Neural cell (in vitro differentiated cells): ENCODE data around the gene TRAF3.

ENCODE experiments used
- EP300 ChIP-seq: fragments of 450-650 bp; conservative IDR thresholded peaks from 2 replicates; pipeline ENCODE4 v1.6.1; 2014; ENCODE audit warnings: antibody characterized with exemption, mild to moderate bottlenecking, moderate library complexity; ENCODE audit not compliant: poor library complexity, severe bottlenecking
- EZH2 ChIP-seq: fragments of 200-600, 300-800 bp; shearing (Covaris generic), sonication (generic); IDR thresholded peaks from 2 replicates; pipeline ENCODE4 v1.6.1; 2014; ENCODE audit warnings: antibody characterized with exemption, low read length, borderline replicate concordance, mild to moderate bottlenecking; ENCODE audit not compliant: insufficient read depth, poor library complexity, severe bottlenecking
- POLR2AphosphoS5 ChIP-seq: IDR thresholded peaks from 2 replicates; pipeline ENCODE4 v1.6.1; 2012
- REST ChIP-seq: IDR thresholded peaks from 2 replicates; pipeline ENCODE4 v1.6.1; 2012; ENCODE audit warnings: borderline replicate concordance
- TAF1 ChIP-seq: IDR thresholded peaks from 2 replicates; pipeline ENCODE4 v1.6.1; 2012; ENCODE audit warnings: low read depth
- TF ChIP-seq, protein P1 (sequence below): fragments of 450-650 bp; IDR thresholded peaks from 2 replicates; pipeline ENCODE4 v1.5.1; 2014; ENCODE audit warnings: antibody characterized with exemption, mild to moderate bottlenecking, moderate library complexity; ENCODE audit not compliant: poor library complexity, severe bottlenecking

GRCh38 chr14:102757646-102758045 is 19.6 kb upstream of the TRAF3 start:
- TF ChIP-seq, protein P1, sequence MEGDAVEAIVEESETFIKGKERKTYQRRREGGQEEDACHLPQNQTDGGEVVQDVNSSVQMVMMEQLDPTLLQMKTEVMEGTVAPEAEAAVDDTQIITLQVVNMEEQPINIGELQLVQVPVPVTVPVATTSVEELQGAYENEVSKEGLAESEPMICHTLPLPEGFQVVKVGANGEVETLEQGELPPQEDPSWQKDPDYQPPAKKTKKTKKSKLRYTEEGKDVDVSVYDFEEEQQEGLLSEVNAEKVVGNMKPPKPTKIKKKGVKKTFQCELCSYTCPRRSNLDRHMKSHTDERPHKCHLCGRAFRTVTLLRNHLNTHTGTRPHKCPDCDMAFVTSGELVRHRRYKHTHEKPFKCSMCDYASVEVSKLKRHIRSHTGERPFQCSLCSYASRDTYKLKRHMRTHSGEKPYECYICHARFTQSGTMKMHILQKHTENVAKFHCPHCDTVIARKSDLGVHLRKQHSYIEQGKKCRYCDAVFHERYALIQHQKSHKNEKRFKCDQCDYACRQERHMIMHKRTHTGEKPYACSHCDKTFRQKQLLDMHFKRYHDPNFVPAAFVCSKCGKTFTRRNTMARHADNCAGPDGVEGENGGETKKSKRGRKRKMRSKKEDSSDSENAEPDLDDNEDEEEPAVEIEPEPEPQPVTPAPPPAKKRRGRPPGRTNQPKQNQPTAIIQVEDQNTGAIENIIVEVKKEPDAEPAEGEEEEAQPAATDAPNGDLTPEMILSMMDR, result no peak
- TF ChIP-seq EZH2 (no peak), REST (no peak), TAF1 (no peak), POLR2AphosphoS5 (no peak), EP300 (no peak)
